WI38 (cell line): ENCODE data around the gene RETREG2.
A peak's percentile ranks its signal among the peaks of the same experiment; 100 is the strongest.

ENCODE experiments used
- H3K4me3 ChIP-seq: 2 replicates; pipeline ENCODE4 v1.5.1; 2011; ENCODE audit warnings: low read depth, mild to moderate bottlenecking, control low read depth, low read length
- TF ChIP-seq, protein P1 (sequence below): IDR thresholded peaks from 2 replicates; pipeline ENCODE4 v1.5.1; 2012; ENCODE audit warnings: low read depth, mild to moderate bottlenecking, control low read depth, low read length

The RETREG2 gene

DNA sequence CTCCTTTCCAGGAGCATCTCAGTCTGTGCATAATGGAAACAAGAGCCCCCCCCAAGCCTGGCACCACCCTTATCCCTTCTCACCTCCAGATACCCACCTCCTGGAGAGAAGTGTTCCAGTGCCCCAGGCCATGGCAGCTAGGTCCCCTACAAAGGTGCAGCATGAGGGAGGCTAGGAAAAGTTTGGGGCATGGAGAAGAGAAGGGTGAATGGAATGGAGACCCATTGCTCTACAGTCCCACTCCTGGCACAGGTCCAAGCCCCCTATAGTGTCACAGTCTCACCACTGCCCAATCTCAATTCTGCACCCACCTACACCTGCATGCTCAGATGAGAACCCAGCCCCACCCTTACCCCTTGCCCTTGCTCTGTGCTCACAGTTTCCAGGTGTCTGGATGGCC is 9.1 kb upstream of the RETREG2 start:
- TF ChIP-seq, protein P1, sequence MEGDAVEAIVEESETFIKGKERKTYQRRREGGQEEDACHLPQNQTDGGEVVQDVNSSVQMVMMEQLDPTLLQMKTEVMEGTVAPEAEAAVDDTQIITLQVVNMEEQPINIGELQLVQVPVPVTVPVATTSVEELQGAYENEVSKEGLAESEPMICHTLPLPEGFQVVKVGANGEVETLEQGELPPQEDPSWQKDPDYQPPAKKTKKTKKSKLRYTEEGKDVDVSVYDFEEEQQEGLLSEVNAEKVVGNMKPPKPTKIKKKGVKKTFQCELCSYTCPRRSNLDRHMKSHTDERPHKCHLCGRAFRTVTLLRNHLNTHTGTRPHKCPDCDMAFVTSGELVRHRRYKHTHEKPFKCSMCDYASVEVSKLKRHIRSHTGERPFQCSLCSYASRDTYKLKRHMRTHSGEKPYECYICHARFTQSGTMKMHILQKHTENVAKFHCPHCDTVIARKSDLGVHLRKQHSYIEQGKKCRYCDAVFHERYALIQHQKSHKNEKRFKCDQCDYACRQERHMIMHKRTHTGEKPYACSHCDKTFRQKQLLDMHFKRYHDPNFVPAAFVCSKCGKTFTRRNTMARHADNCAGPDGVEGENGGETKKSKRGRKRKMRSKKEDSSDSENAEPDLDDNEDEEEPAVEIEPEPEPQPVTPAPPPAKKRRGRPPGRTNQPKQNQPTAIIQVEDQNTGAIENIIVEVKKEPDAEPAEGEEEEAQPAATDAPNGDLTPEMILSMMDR = no peak
- no peak overlapping the region for H3K4me3 ChIP-seq

DNA sequence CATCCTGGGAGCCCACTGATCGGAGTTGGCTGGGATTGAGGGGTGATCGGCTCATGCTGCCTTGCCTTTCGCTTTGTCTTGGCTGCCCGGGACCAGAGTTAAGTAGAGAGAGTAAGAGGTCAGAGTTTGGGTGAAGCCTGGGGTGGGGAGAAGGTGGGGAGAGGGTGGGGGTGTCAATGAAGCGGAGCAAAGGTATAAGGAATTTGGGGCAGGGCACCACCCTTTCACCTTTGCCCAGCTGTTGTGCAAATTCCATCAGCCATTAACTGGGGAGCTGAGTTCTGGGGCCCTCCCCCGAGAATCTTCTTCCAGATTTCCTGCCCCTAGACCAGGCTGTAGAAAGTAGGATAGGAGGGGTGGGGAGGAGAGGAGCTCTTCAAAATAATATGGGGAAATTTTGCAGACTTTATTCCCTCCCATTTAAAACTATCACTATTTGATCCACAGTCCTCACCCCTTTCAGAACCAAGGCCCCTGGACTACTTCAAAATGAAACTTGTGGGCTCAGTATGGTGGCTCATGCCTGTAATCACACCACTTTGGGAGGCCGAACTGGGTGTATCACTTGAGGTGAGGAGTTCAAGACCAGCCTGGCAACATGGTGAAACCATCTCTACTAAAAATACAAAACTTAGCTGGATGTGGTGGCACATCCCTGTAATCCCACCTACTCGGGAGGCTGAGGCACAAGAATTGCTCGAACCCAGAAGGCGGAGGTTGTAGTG is 8.0 kb upstream of the RETREG2 start, which contains the start of gene SLC23A3:
Gene SLC23A3, minus strand, starts transcription at position 100 of the 725 bp plus-strand sequence. Its CDS starts 45 bp downstream, at position 55.
- TF ChIP-seq, protein P1 = no peak

DNA sequence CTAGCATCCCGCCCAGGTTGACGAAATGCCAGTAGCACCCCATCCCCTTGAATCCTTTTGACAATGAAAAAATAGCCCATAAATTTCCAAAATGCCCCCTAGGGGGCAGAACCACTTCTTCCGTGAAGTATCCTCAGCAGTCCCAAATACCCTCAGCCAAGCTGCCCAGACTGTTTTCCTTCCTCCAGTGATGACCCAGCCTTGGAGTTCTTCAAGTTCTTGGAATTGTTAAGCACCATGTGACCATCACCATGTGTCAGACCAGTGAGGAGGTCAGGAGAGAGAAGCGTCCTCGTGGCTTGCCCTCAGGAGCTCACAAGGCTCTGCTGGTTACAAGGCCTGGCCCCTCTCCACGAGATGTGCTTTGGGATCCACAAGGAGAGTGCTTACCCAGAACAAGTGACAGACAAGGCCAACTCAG is 6.8 kb upstream of the RETREG2 start:
- no peak overlapping the region for H3K4me3 ChIP-seq
- TF ChIP-seq, protein P1 = peak; percentile 75

More for the DNA sequence above, 8.0 kb upstream of the RETREG2 start, which contains the start of gene SLC23A3:
- no peak within 1 kb of the TSS for H3K4me3 ChIP-seq

DNA sequence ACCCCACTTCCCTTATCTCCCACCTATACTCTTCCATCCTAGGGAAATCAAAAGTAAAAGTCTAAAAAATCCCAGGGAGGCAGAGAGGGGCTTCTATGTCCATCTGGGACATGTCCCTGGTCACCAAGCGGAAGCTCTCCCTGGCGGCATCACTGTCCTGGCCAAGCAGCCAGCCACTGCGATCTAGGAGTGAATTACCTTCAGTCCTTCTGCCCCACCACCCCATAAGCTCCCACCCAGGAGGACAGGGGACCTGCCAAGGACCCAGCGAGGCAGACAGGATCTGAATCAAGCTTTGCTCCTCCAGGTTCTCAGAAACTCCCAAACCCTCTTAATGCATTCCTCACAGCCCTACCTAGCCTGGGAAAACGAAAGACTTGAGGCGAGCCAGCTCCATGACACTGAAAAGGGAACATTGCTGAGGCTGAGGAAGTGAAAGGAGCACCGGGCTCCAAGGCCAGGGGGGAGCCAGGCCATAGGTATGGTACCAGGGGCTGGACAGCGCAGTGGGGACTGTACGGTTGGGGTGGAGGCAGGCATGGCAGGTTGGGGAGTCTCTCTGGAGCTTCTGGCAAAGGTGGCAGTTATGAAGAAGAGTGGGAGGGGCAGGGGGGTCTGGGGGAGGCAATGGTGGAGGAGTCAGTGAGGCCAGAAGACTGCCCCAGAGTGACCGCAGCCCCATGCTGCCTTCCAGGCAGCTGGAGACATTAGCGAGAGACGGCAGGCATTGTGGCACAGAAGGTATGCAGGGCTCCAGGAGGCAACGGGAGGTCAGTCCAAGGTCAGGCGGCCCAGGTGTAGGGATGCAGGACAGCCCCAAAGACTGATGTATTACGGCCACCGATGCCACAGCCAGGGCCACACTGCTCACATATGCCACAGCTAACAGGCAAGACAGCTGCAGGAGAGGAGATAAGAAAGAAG is 5.6 kb upstream of the RETREG2 start:
- H3K4me3 ChIP-seq = no peak overlapping the region
- TF ChIP-seq, protein P1 = no peak

DNA sequence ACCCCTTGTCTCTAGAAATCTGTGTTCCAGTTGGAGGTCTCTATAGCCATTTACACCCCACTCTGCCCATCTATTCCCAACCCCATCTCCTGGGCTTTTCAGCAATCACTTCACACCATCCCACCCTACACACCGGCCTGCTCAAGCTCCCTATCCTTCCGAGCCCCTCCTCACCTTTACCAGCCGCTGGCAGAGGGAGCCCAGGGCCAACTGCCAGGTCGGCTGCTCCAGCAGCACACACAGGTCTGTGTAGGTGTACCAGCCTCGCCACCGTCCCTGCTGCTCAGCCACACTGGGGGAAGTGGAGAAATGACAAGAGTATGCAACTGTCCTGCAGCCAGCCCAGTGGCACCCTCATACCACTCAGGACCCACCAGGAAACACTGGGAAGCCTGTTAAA is 4.9 kb upstream of the RETREG2 start:
- no peak overlapping the region for H3K4me3 ChIP-seq
- TF ChIP-seq, protein P1 = no peak

DNA sequence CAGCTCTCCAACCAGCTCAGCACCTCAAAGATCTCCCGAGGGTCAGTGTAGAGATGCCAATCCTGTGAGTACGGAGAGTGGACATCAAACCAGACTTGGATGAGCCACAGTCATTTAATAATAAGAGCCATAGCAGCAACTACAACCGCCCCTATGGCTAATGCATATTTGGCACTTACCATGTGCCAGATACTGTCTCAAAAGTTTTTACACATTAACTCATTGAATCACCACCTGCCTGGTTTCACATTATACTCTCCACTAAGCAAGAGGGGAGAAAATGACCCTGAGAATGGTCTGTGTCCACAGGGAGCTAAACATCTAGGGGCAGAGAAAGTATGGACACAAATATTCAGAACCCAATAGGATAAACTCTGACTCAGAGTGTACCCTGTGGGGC is 3.9 kb upstream of the RETREG2 start:
- TF ChIP-seq, protein P1 = no peak
- no peak overlapping the region for H3K4me3 ChIP-seq

DNA sequence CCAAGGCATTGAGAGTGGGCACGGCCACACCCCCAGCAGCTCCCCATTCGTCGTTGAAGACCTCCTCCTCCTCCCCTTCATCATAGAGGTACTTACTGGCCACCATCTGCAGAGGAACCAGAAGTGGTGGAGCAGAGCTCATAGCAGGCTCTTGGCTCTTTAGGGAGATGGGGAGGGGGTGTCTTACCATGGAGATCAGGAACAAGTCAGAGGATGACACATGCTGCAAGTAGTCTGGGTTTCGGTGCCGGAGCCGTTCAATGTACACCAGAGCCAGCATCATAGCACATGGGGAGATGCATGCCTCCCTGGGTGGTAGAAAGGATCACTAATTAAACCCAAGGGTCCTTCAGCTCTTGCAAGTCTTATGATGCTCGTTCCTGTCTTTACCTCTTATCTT is 3.3 kb upstream of the RETREG2 start:
- TF ChIP-seq, protein P1 = no peak
- H3K4me3 ChIP-seq = no peak overlapping the region
